Stimulated activated CD4-positive, alpha-beta T cell treated with anti-CD3 and anti-CD28 coated beads, Interleukin-12 subunit alpha, Interleukin-12 subunit beta, amount 100 ng/mL, for 4 hours (primary cell): ENCODE data around the gene FAM174C.

Source experiments
- DNase-seq: peaks from one replicate; pipeline ENCODE4 v3.0.0-alpha.2; 2020

The FAM174C gene

DNA sequence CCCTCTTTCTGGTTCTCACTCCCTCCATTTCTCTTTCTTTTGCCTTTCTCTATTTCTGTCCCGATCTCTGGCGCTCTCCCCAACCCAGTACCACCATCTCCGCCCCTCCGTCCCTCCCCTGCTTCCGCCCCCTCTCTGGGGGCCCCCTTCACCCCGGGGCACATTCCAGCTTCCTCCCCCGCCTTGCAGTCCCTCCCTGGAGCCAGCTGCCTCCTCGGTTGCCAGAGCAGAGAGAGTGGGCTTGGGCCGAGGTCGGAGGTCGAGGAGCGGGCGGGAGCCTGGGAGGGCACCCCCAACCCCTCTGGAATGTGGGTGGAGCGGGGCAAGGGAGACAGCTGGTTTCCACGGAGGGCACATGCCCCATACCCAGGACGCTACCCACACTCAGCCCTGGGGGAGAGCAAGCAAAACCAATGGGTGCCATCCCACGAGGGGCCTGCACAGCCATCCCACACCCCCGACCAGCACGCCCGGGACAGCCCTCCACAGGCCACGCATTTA lies 12.7 kb upstream of the FAM174C start:
- DNase-seq = no peak

DNA sequence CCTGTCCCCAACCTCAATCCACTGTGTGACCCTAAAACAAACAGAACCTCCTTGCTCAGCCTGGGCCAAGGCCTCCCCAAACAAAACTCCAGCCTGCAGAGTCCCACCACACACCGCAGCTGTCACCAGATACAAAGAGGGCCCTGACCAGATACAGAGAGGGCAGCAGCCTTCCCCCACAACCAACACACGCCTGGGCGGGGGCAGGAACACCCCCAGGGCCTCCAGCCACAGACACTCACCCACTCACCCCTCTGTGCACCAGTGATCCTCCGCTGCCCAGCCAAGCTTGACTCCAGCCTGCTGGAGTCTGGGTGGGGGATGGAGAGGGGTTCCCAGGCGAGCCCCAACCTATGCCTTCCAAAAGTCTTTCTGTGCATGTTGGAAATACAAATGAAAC lies 12.1 kb upstream of the FAM174C start:
- no peak for DNase-seq

DNA sequence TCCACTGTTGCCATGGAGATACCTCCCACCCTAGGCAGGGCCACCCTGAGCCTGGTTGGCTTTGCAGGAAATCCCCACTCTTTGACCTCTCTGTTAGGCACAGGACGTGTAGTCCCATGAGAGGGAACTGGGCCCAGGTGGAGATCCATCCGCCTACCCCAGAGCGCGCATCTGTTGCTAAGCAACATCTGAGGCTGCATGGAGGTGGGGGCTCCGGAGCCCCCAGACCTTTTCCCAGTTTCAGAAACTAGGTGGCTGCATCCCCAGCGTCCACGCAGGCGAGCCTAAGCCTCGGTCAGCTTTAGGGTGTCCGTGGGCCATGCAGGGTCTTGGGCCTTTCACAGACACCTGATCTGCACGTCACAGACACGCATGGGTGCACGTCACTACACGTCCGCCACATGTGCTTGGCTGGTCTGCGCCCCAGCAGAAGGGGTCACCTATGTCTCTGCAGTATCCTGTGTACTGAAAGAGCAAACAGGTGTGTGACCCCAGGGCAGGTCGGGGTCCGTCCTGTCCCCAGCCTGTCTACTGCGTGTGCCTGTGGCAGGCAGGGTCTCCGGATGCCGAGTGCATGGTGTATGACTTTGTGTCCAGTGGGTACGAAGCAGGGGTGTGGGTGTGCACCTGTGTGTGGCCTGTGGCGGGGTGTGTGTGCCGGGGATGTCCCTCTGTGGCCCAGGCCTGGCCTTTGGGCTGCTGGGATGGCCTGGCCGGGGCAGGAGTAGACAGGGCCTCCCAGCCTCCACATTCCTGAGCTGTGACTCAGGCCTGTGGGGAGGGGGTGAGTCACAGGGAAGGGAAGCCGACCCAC lies 10.3 kb upstream of the FAM174C start:
- DNase-seq = no peak

DNA sequence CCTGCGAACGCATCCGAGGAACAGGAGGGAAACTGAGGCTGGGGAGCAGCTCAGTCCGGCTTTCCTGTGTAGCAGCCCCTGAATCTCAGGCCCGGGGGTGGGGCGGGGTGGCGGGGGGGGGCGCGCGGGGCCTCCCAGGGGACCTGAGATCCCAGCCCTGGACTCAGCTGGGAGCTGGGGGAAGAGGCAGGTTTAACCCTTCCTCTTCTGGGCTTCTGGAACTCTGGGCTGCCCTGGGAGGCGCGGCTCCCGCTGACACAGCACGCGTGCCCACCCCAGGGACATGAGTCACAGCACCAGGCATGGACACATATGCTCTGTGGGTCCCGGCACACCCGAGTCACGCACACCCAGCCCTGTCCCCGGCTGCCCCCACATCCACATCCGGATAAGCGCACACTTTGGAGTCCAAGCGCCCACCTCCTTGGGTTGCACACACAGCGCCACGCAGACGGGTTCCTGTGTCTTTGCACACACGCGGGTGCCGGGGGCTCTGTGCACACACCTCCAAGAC lies 9.7 kb upstream of the FAM174C start:
- DNase-seq = no peak

DNA sequence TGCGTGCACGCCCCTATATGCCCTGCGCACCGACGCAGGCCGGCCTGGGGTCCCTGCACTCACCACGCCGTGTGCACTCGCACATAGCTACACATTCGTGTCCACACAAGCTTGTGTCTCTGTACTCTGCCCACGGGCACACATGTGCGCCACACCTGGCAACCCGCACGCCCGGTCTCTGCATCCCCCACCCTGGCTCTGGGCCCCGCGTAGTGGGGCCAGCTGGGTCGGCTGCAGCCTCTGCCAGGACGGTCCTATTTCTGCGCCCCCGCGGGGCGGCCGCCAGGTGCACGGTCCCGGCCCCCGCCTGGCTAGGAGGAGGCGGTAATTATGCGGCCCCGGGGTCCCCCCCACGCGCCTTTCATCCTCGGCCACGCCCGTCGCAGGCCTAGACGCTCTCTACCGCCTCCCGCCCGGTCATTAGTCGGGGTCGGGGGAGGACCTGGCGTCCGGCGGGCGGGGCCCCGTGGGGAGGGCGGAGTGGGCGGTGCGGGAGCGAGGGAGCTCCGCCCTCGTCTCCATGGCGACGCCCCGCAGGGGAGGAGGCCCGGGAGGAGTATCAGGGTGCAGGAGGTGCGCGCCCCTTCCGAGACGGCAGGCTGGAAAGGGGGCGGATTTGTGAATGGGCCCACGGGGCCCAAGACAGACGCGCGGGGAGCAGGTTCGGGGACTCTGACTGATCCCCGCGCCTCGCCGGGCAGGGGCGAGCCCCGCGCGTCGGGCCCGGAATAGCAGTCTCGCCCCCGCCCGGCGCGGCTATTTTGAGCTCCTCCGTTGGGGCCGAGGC lies 9.0 kb upstream of the FAM174C start:
- peak; percentile 81 for DNase-seq

DNA sequence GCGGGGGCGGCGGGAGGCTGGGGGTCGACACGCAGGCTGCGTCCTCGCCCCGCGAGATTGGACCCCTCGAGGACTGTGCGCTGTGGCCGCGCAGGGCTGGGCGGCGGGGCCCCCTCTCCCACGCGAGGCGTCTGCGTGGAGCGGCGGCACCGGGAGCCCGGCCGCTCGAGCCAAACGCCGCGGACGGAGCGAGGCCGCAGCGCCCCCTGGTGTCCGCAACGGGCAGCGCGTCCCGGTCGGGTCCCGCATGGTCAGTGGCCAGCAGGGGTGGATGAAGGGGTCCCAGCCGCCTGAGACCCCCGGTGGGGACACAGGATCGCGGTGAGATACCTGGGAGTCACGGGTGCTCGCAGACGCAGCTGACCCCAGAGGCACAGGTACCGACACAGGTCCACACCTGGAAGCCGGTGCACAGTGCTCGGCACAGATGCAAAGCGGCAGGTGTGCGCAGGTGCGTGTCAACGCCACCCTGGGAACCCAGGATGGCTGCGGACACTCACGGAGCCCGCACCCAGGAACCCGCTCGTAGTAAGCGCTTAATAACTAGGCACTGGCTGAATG lies 8.3 kb upstream of the FAM174C start:
- peak; percentile 68 for DNase-seq

DNA sequence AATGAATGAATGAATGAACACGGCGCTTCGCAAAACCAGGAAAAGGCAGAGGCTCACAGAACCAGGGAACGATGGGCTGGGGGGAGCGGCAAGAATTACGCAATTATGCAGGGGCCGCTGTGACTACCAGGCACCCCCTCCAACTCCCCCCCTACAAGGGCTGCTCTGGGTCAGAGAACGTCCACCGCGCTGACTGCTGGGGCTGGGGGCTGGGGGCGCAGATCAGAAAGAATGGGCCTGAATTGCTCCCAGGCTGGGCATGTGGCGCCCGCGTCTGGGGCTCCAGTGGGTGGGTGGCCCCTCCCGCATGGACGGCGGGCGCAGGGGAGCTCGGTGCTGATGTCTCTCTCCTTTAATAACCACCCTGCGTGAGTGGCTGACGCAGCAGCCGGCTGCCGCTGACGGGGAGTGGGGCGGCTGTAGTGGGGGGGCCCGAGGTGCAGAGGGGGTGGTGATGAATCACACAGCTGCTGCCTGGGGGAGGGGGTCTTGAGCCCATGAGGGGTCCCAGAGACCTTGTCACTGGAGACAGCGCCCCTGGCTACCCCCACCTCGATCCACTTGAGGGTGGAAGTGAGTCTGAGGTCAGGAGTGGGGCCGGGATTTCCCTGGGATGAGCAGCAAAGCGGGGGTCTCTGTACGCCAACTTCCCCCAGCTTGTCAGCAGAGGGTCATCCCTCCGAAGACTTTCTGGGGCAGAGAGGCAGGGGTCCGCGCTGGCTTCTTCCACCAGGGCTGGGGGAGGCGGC lies 7.7 kb upstream of the FAM174C start:
- no peak for DNase-seq

DNA sequence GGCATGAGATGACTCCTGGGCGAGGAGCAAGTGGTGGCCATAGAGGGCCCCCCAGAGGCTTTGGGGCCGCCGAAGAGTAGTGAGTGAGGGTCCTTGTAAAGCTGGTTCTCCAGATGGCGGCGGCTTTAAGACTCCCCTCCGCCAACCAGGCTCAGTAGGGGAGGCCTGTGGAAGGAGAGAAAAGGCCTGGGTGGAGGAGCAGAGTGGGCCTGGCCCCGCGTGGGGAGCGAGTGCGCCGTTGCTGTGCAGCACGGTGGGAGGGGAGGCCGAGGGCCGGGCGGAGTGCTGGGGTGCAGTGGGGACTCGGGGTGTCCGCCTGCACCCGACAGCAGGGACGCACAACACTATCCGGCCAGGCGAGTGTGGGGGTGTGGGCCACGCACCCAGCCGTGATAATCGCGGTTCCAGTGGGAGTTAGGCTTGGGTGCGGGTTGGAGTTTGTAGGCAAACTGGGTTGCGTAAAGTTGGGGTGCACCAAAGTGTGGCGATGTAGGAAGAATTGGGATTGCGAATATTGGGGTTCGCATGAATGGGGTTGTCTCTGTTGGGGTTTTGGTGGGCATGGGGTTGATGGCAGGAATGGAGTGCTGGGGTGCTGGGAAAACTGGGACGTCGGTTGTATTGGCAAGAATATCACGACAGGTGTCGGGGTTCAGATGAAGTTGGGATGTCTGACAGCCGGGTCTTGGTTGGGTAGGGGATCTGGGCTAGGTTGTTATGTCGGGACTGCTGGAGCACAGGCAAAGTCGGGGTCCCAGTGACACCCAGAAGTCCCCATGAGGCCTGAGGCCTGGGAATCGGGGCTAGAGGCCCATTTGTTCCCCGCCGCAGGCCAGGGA lies 6.9 kb upstream of the FAM174C start:
- DNase-seq = no peak

DNA sequence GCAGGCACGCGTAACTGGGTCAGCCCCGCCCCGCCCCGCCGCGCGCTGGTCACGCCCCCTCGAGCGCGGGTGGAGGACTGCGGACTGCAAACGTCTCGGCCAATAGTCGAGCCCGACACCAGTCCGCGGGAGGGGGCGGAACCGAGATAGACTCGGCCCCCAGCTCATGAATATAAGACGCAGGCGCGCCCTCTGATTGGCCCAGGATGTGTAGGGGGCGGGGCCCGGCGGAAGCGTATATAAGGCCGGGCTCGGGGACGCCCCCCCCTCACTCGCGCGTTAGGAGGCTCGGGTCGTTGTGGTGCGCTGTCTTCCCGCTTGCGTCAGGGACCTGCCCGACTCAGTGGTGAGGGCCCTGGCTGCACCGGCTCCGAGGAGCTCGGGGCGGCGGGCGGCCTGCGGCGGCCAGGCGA lies 6.3 kb upstream of the FAM174C start, which contains the start of gene CIRBP:
TSS of gene CIRBP (plus strand) at position 268 of the 413 bp plus-strand sequence. CDS start 1,602 bp downstream, outside the sequence.
- peak; percentile 99 for DNase-seq

DNA sequence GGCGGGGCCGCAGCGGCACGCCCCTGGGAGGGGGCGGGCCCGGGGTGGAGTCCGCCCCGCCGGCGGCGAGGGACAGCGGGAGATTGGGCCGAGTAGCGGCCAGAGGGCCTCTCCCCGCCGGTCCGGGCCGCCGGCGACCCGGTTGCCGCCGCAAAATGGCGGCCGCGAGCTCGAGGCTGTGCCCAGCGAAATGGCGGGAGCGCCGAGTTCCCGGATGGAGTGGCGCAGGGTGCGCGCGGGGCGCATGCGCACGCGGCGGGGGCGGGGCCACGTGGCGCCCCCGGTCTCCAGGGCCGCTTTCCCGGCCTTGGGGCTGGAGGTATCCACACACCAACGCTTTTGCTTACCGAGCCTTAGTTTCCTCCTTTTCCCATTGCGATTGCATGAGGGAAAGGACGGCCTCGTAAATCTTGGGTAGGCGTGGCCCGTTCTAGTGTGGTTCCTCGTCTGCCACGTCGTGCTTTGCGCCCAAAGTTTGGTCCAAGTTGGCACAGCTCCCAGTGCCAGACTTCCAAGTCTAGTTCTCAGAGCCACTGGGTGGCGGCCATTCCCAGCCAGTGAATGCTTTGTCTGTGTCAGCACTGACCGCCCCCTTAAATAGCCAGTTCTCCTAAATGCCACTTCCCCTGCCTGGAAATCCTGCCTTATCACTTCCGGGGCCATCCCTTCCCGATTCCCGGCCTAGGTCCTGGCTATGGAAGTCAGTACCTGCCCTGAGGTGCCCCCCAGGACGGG lies 5.7 kb upstream of the FAM174C start:
- DNase-seq = peak; percentile 84

DNA sequence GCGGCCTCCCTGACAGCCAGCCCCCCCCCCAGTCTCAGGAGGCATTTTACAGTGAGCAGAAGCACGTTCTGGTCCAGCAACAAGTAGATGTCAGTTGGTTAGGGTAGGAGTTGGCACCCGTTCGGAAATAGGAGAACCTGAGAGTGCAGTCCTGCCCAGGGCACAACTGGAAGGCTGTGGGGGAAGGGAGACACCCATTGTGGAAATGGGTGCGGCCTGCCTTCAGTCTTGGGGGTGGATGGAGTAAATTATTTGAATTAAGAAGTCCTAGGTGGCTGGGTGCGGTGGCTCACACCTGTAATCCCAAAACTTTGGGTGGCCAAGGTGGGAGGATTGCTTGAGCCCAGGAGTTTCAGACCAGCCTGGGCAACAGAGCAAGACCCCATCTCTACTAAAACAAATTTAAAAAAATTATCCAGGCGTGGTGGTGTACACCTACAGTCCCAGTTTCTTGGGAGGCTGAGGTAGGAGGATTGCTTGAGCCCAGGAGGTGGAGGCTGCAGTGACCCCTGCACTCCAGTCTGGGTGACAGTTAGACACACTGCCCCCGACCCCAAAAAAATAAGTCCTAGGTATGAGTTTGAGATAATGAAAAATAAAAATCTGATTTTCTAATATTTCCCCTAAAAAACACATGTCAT lies 5.0 kb upstream of the FAM174C start:
- DNase-seq = no peak

DNA sequence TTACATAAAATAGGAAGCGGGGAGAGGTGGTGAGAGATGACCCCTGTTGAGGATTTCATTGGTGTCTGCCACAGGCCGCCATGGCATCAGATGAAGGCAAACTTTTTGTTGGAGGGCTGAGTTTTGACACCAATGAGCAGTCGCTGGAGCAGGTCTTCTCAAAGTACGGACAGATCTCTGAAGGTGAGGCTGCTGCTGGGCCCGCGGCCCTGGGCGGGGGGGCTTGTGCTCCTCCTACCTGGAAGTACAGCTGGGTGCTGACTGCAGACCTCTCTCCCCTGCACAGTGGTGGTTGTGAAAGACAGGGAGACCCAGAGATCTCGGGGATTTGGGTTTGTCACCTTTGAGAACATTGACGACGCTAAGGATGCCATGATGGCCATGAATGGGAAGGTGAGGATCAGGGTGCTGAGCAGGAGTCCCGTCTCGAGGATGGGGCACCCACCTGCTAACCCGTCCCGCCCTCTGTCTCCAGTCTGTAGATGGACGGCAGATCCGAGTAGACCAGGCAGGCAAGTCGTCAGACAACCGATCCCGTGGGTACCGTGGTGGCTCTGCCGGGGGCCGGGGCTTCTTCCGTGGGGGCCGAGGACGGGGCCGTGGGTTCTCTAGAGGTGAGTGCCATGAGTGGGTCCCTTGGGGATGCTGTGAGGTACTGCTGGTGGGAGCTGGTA lies 4.3 kb upstream of the FAM174C start:
- DNase-seq = no peak

DNA sequence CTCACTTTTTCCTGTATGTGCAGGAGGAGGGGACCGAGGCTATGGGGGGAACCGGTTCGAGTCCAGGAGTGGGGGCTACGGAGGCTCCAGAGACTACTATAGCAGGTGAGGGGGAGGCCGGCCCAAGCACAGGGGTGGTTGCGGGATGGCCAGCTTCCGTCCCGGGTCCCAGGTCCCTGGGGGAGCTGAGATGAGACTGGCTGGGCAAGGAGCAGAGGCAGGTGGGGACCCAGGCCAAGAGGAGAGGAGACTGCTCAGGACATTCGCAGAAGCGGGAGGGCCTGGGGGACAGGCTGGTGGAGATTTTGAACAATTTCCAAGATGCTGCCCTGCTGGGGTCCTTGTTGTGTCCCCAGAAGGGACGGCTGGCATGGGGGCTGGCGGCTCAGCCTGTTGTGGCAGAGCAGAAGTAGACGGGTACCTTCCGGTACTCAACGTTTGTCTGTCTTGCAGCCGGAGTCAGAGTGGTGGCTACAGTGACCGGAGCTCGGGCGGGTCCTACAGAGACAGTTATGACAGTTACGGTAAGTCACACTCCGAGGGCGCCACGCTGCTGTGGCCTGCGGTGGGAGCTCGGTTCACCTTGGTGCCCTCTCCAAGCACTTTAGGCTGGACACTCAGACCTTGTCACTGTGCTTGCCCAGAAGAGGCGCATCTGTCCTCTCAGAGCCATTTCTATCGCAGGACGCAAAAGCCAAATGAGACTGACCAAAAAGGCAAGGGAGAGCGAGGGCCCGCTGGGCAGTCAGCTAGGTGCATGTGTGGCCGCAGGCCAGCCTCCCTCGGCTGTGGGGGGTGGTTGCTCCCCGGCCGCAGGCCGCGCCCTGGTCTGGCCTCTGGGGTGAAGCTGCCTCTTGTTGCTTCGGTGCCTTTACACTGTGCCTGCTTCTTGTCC lies 3.6 kb upstream of the FAM174C start:
- DNase-seq = no peak

DNA sequence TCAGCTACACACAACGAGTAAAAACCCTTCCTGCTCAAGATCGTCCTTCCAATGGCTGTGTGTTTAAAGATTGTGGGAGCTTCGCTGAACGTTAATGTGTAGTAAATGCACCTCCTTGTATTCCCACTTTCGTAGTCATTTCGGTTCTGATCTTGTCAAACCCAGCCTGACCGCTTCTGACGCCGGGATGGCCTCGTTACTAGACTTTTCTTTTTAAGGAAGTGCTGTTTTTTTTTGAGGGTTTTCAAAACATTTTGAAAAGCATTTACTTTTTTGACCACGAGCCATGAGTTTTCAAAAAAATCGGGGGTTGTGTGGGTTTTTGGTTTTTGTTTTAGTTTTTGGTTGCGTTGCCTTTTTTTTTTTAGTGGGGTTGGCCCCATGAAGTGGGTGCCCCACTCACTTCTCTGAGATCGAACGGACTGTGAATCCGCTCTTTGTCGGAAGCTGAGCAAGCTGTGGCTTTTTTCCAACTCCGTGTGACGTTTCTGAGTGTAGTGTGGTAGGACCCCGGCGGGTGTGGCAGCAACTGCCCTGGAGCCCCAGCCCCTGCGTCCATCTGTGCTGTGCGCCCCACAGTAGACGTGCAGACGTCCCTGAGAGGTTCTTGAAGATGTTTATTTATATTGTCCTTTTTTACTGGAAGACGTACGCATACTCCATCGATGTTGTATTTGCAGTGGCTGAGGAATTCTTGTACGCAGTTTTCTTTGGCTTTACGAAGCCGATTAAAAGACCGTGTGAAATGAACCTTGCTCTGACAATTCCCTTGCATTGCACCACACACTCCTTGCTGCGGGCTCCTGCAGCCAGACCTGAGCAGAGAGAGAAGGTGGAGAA lies 2.7 kb upstream of the FAM174C start:
- no peak for DNase-seq

DNA sequence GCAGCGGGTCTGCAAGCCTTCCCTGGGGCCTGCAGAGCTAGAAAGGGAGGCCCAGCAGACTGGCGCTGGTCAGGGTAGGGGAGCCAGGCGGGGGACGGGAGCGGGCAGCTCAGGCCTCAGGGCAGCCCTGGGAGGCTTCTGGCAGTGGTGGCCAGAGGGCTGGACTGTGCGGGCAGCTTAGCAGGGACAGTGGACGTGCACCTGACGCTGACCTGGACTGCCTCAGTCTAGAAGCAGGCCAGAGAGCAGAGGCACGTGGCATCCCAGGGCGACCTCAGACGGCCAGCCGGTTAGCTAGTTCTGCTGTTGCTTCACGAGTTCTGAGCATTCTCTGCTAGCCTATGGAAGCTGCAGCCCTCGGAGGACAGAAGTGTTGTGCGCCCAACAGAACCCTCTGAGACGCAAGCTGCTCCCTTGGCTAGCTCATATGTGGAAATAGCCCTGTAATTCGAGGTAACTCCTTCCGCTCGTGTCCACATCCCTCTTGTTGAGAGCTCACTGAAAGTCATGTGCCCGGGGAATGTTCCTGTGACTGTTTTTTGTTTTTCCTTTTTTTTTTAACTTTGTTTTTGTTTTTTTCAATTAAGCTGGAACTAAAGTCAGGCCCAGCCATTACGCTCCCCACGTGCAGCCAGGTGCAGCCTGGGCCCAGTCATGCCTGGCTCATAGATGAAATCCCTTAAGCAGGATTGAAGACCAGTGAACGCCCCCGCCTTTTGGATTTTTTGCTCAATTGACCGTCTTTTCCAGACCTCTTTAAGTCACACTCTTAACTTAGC lies 1.9 kb upstream of the FAM174C start:
- no peak for DNase-seq

DNA sequence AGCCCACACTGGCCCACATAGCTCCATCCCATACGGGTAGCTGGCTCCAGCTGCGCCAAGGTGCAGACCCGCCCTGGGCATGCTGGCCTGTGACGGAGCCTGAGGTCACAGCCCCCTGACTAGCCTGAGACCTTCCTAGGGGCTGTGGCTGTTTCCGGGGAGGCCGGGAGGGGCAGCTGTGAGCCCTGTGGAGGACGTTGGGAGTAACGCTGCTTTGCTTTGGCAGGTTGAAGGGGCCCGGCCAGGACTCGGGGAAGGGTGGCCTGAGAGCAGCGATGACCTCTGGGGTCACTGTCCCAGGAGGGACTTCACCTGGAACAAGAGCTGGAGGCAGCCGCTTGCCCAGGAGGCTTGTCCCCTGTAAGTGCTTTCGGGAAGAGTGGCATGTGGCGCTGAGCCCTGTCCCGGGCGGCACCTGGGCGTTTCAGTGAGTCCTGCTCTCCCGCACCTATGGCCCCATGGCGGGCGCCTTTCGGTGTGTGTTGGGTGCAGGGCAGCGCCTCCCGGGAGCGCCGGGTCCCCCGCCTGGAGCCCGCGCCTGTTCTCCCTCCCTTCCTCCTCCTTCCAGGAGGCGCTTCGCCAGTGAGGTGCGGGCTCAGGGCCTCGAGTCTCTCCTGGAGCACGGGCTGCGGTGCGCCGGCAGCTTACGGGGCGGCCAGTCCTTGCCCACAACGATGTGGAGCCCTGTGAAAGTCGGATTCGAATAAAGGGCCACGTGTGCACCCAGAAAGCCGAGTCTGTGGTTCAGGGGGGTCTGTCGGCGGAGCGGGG lies 1.1 kb upstream of the FAM174C start:
- DNase-seq = no peak
